GM12864 (cell line): ENCODE measurements around the gene SRI.

ENCODE experiments used
- DNase-seq: peaks from one replicate; pipeline ENCODE4 v3.0.0-alpha.2; 2011; ENCODE audit warnings: low read depth
- H3K4me3 ChIP-seq: 2 replicates; pipeline ENCODE4 v1.5.1; 2011; ENCODE audit warnings: mild to moderate bottlenecking, low read depth, low read length, control low read depth
- TF ChIP-seq, protein P1 (sequence below): IDR thresholded peaks from 2 replicates; pipeline ENCODE4 v1.5.1; 2011; ENCODE audit warnings: low read depth, mild to moderate bottlenecking, moderate library complexity, low read length, control low read depth, inconsistent platforms; ENCODE audit errors: missing control alignments

SRI gene

DNA sequence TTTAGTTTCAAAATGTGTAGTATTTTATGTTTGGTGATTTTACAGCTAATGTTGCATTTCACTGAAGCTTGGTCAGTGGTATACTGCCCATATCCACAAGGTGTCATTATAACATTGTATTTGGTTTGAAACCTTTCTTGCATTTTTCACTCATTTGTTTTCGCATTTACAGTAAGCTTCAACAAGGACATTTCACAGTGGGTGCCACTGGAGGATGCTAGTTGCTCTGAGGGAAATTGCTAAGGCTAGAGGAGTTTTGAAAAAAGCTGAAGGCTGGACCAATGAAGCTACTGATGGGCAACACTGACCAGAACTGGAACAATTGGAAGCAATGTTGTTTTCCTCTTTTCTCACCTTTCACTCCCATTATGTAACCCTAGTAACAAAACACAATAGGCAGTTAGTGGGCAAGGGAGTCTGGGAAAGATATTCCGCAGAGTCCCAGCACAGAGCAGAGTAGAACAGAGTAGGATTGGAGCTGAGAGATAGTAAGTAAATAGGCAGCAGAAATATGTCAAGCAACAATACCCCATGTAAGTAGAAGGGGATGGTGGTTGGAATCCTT lies 23.6 kb upstream of the SRI start:
- no peak overlapping the region for H3K4me3 ChIP-seq
- DNase-seq: no peak
- TF ChIP-seq, protein P1, sequence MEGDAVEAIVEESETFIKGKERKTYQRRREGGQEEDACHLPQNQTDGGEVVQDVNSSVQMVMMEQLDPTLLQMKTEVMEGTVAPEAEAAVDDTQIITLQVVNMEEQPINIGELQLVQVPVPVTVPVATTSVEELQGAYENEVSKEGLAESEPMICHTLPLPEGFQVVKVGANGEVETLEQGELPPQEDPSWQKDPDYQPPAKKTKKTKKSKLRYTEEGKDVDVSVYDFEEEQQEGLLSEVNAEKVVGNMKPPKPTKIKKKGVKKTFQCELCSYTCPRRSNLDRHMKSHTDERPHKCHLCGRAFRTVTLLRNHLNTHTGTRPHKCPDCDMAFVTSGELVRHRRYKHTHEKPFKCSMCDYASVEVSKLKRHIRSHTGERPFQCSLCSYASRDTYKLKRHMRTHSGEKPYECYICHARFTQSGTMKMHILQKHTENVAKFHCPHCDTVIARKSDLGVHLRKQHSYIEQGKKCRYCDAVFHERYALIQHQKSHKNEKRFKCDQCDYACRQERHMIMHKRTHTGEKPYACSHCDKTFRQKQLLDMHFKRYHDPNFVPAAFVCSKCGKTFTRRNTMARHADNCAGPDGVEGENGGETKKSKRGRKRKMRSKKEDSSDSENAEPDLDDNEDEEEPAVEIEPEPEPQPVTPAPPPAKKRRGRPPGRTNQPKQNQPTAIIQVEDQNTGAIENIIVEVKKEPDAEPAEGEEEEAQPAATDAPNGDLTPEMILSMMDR: peak; percentile 52

DNA sequence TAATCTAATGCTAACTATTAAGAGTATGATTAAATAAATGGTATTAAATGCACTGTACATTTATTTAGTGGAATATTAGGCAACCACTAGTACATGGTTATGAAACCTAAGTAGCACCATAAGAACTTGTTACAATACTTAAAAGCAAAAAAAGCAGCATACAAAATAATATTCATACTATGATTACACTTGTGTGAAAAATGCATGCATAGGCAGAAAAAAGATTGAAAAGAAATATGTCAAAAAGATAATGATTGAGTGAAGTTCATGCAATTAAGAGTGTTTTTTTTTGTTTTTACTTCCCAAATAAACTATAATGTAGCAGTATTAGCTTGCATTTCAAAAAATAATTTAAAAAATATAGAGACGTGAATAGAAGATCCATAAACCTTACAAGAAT lies 20.0 kb upstream of the SRI start:
- TF ChIP-seq, protein P1: no peak
- no peak for DNase-seq
- H3K4me3 ChIP-seq: no peak overlapping the region

DNA sequence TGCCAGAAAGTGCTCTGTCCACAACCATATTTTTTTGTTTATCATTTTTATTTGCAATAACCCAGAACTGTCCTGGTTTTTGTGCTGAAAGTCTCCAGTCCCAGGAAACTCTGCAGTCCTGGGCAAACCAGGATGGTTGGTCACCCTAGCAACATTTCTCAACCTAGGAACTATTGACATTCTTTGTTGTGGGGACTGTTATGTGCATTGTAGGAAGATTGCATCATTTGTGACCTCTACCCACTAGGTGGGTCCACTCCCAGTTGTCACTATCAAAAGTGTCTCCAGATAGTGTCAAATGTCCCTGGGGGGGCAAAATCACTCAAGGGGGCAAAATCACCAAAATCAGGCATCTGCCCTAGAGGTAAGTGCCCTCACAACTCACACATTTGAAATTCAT lies 14.0 kb upstream of the SRI start:
- no peak overlapping the region for H3K4me3 ChIP-seq
- no peak for DNase-seq
- TF ChIP-seq, protein P1: no peak

DNA sequence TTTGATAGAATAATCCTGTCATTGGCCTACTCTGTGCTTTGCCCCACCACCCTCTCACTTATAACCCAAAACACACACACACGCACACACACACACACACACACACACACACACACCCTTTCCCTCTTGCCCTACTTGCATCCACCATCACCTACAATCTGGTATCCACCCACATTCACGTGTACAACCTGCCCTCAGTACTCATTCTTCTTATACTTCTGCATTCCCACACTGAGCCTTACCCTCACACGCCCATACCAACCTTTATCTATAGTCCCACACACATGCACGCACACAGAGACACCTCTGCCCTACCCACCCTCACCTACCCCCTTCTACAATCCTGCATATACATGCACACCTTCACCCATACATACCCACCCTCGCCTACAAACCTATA lies 10.8 kb upstream of the SRI start:
- H3K4me3 ChIP-seq: no peak overlapping the region
- no peak for DNase-seq
- TF ChIP-seq, protein P1: no peak

DNA sequence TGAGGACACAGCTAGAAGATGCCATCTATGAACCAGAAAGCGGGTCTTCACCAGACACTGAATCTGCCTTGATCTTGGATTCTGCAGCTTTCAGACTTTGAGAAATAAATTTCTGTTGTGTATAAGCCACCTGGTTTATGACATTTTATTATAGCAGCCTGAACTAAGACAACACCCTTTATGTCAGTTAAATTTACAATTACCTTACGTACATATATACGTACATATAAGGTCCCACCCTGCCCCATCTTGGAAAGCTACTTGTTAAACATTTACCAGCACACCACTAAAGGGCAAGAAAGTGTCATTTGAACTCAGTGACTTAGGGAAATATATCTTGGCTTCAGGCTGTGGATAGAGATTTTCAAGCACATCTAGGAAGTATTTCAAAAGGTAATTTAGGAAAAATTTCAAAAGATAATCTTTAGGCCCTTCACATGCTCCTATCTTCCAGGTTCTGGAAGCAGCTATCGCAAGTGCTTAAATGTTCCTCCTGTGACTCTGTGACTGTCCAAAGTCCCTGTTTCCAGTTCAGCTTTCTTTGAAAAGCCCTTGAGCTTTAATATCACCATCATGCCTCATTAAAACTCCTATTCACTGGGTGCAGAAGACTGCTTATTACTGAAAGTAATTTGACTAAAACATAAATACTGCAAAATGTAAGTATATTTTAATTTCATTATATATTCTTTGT lies 9.6 kb upstream of the SRI start:
- TF ChIP-seq, protein P1: no peak
- no peak overlapping the region for H3K4me3 ChIP-seq
- no peak for DNase-seq

DNA sequence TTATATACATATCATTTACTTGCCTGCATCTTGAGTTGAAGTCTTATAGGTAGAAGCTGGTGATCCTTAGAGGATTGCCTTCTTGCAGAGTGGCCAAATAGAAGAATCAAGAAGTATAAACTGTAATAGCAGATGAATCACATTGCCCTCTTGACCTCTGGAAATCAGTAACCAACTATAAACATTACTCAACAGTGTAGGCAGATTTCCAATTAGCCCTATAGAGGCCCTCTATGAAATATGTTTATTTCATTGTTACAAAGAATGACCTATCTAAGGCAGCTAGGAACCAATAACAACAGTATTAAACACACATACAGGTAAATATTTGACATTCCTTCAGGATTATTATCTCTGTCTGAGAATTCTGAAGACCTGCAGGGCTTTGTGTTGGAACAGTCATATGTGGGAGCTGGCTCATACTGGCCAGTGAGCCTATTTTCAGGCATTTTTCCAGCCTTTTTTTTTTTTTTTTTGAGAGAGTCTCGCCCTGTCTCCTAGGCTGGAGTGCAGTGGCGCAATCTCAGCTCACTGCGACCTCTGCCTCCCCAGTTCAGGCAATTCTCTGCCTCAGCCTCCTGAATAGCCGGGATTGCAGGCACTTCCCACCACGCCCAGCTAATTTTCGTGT lies 7.2 kb upstream of the SRI start:
- TF ChIP-seq, protein P1: no peak
- H3K4me3 ChIP-seq: no peak overlapping the region
- DNase-seq: no peak
